A549 treated with DMSO at 1 μM for 4 hours (cell line): ENCODE data around the gene LRRC27. TPM values are rescaled to one million over a fixed set of nuclear protein-coding genes. Genes with fewer than 3 reads are reported as not detected.

Experiments used
- total RNA-seq: library from RNA; stranded (reverse); fragments of 200-300 nt; extraction: Qiagen RNA extraction; gene quantifications from 5 replicates; pipeline ENCODE4 v1.2.3, GENCODE V29; 2022; ENCODE audit warnings: low read depth

Gene LRRC27
- total RNA-seq = 4.9 to 6.3 TPM (median 5.5 TPM) in 5 replicates

GRCh38 chr10:132331601-132332432 lies at the start of gene LRRC27:
TSS of gene LRRC27 (plus strand) at chr10:132332193. CDS start at chr10:132333525, 1,332 bp downstream.

GRCh38 chr10:132307823-132308586 lies 24.0 kb upstream of the LRRC27 start, which contains the start of gene STK32C:
TSS of gene STK32C (minus strand) at chr10:132307950. CDS start at chr10:132307833, 117 bp downstream.

GRCh38 chr10:132397036-132397541 lies 65.1 kb downstream of the LRRC27 start, which contains the start of gene PWWP2B:
TSS of gene PWWP2B (plus strand) at chr10:132397200. CDS start at chr10:132397227, 27 bp downstream.

Other genes starting within 250 kb of the LRRC27 start
- gene DPYSL4, start 145.2 kb upstream of the LRRC27 start, total RNA-seq = 16.6 to 19.3 TPM (median 17.7 TPM) in 5 replicates
- 32.3 to 49.8 TPM (median 45.5 TPM) in 5 replicates for gene STK32C, start 24.2 kb upstream of the LRRC27 start, total RNA-seq
- 11.6 to 18.6 TPM (median 16.6 TPM) in 5 replicates for gene PWWP2B, start 65.0 kb downstream of the LRRC27 start, total RNA-seq
- gene INPP5A, start 205.6 kb downstream of the LRRC27 start, total RNA-seq = 12.3 to 16.3 TPM (median 14.2 TPM) in 5 replicates